ENCODE measurements around the gene PRKN.

The PRKN gene

GRCh38 chr6:161833099-161833860, 894.3 kb downstream of the PRKN start:
- no peak overlapping the region for H3K4me3 ChIP-seq (ENCODE audit: low read depth, low read length)
- DNase-seq (ENCODE audit: low read depth) = no peak
- TF ChIP-seq MYC (IDR thresholded peaks at IDR 0.05; ENCODE audit: low read depth, low read length) (no peak), POLR2A (IDR thresholded peaks at IDR 0.05; ENCODE audit: extremely low read depth, insufficient read length) (no peak), CTCF (IDR thresholded peaks at IDR 0.05; ENCODE audit: low read depth, low read length) (no peak)
- TF ChIP-seq, protein P1, sequence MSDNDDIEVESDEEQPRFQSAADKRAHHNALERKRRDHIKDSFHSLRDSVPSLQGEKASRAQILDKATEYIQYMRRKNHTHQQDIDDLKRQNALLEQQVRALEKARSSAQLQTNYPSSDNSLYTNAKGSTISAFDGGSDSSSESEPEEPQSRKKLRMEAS (IDR thresholded peaks at IDR 0.05; ENCODE audit: low read depth, low read length) = no peak

DNA sequence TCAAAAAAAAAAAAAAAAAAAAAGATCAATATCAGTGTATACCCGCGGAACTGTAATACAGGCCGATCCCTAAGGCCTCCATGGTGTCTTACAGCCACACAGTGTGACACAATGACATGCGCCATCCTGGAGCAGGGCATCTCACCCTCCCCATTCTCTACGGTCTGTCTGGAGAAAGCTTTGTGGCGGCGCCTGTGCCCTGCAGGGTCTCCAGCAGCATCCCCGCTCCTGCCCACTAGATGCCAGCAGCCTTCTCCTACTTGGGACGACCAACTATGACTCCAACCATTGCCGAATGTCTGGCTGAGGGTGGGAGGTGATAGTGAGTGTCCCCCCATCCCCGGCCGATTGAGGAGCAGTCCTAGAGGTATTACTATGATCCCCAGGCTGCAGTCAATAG, 894.9 kb downstream of the PRKN start:
- TF ChIP-seq CTCF (IDR thresholded peaks at IDR 0.05; ENCODE audit: low read depth, low read length) (no peak), POLR2A (IDR thresholded peaks at IDR 0.05; ENCODE audit: extremely low read depth, insufficient read length) (no peak), MYC (IDR thresholded peaks at IDR 0.05; ENCODE audit: low read depth, low read length) (no peak)
- TF ChIP-seq, protein P1 (IDR thresholded peaks at IDR 0.05; ENCODE audit: low read depth, low read length) = no peak
- DNase-seq (ENCODE audit: low read depth) = no peak
- no peak overlapping the region for H3K4me3 ChIP-seq (ENCODE audit: low read depth, low read length)

GRCh38 chr6:161830866-161831616, 896.5 kb downstream of the PRKN start:
- H3K4me3 ChIP-seq (ENCODE audit: low read depth, low read length) = no peak overlapping the region
- DNase-seq (ENCODE audit: low read depth) = no peak
- TF ChIP-seq MYC (IDR thresholded peaks at IDR 0.05; ENCODE audit: low read depth, low read length) (no peak), POLR2A (IDR thresholded peaks at IDR 0.05; ENCODE audit: extremely low read depth, insufficient read length) (no peak), CTCF (IDR thresholded peaks at IDR 0.05; ENCODE audit: low read depth, low read length) (no peak)
- TF ChIP-seq, protein P1 (IDR thresholded peaks at IDR 0.05; ENCODE audit: low read depth, low read length) = no peak

DNA sequence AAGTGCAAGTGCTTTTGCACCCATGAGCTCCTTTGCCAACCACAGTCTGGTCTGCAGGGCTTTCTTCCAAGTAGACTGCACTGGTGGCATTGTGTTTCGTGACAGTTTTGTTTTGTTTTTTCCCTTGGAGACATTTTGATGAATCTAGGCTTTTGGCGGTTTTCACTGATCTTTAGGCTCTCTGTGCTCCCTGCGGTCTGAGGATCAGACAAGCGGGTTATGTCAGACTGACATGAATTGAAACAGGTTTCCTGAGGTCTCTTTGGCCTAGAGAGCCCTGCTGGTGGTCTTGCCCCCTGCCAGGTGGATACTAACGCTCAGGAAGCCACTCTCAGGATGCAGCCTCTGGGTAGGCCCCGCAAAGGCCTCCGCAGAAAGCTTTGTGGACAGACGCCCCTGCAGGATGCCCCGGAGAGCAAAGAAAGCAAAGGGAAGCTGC, 898.3 kb downstream of the PRKN start:
- no peak overlapping the region for H3K4me3 ChIP-seq (ENCODE audit: low read depth, low read length)
- DNase-seq (ENCODE audit: low read depth) = no peak
- TF ChIP-seq POLR2A (IDR thresholded peaks at IDR 0.05; ENCODE audit: extremely low read depth, insufficient read length) (no peak), CTCF (IDR thresholded peaks at IDR 0.05; ENCODE audit: low read depth, low read length) (no peak), MYC (IDR thresholded peaks at IDR 0.05; ENCODE audit: low read depth, low read length) (no peak)
- TF ChIP-seq, protein P1 (IDR thresholded peaks at IDR 0.05; ENCODE audit: low read depth, low read length) = no peak

DNA sequence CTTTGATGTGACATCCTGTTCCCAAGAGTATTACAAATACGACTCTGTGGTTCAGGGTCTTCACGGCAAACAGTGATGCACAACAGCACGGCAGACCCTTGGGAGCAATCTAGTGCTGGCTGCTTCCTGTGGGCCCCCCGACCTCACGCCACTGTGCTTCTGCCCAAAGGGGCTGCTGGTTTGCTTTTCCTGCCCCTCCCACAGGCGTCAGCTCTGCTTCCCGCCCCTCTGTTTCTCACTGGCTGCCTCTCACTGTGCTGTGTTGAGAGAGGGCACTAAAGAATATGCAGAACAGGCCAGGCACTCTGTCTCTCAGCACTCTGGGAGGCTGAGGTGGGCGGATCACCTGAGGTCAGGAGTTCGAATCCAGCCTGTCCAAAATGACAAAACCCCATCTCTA, 899.2 kb downstream of the PRKN start:
- H3K4me3 ChIP-seq (ENCODE audit: low read depth, low read length) = no peak overlapping the region
- DNase-seq (ENCODE audit: low read depth) = peak; percentile 81
- TF ChIP-seq MYC (IDR thresholded peaks at IDR 0.05; ENCODE audit: low read depth, low read length) (no peak), CTCF (IDR thresholded peaks at IDR 0.05; ENCODE audit: low read depth, low read length) (no peak), POLR2A (IDR thresholded peaks at IDR 0.05; ENCODE audit: extremely low read depth, insufficient read length) (no peak)
- TF ChIP-seq, protein P1 (IDR thresholded peaks at IDR 0.05; ENCODE audit: low read depth, low read length) = no peak
